ENCODE data around the gene RBL2.

GRCh38 chr16:53518550-53519416 is 84.5 kb downstream of the RBL2 start:
- no peak for TF ChIP-seq POLR2A (IDR thresholded peaks at IDR 0.05; ENCODE audit: control extremely low read depth in 1 of 2, low read depth in 2 of 2, low read length in 2 of 2)
- TF ChIP-seq GABPA (IDR thresholded peaks at IDR 0.05; ENCODE audit: borderline replicate concordance, insufficient read depth, low read length), result no peak
